ENCODE results near the gene STAC3. TPM values are rescaled to one million over a fixed set of nuclear protein-coding genes. Genes with fewer than 3 reads are reported as not detected.

Gene STAC3
- total RNA-seq, 1 donor from 2014 or later, result 5.5 TPM

GRCh38 chr12:57226588-57227314, 24.2 kb downstream of the STAC3 start:
- H3K27ac Mint-ChIP-seq, result no peak overlapping the region
- peaks cover 45% of the 10 kb centered on the region for H3K27me3 Mint-ChIP-seq
- no peaks in the 10 kb centered on the region for H3K9me3 Mint-ChIP-seq
- peaks cover 56% of the 10 kb centered on the region for H3K4me1 Mint-ChIP-seq
- peak overlapping the region; percentile 53 for H3K4me3 Mint-ChIP-seq
- no peak for DNase-seq
- peaks cover 20% of the 10 kb centered on the region for H3K36me3 Mint-ChIP-seq (ENCODE audit: low read depth)
- intact Hi-C loops (cut with micrococcal nuclease), result loop anchor here (1.0 kb wide), 1 partner anchor 7 kb away; no protein-coding TSS in a partner anchor

- Mint-ChIP-seq H3K4me3 (peak overlapping the region; percentile 50), H3K36me3 (ENCODE audit: low read depth) (peaks cover 14% of the 10 kb centered on the region), H3K9me3 (no peaks in the 10 kb centered on the region), H3K27ac (peak overlapping the region; percentile 40), H3K4me1 (peaks cover 60% of the 10 kb centered on the region), H3K27me3 (peaks cover 55% of the 10 kb centered on the region)
- no peak for DNase-seq
- intact Hi-C loops (cut with micrococcal nuclease), result loop anchor here (2.0 kb wide), 1 partner anchor 13 kb away; no protein-coding TSS in a partner anchor
Observed at GRCh38 chr12:57225680-57226210, 25.2 kb downstream of the STAC3 start.

- H3K9me3 Mint-ChIP-seq, result no peaks in the 10 kb centered on the region
- peak; percentile 91 for DNase-seq
- intact Hi-C loops (cut with micrococcal nuclease), result loop anchor here (2.0 kb wide), 1 partner anchor 14 kb away; no protein-coding TSS in a partner anchor
- H3K27ac Mint-ChIP-seq, result peak overlapping the region; percentile 59
- peaks cover 58% of the 10 kb centered on the region for H3K27me3 Mint-ChIP-seq
- H3K4me3 Mint-ChIP-seq, result peak overlapping the region; percentile 60
- peaks cover 8% of the 10 kb centered on the region for H3K36me3 Mint-ChIP-seq (ENCODE audit: low read depth)
- peaks cover 57% of the 10 kb centered on the region for H3K4me1 Mint-ChIP-seq
Observed at GRCh38 chr12:57224973-57225679, 25.9 kb downstream of the STAC3 start.

GRCh38 chr12:57224278-57224972, 26.6 kb downstream of the STAC3 start:
- DNase-seq, result no peak
- peaks cover 2% of the 10 kb centered on the region for H3K36me3 Mint-ChIP-seq (ENCODE audit: low read depth)
- no peak overlapping the region for H3K4me3 Mint-ChIP-seq
- H3K27me3 Mint-ChIP-seq, result peaks cover 63% of the 10 kb centered on the region
- no peaks in the 10 kb centered on the region for H3K9me3 Mint-ChIP-seq
- H3K27ac Mint-ChIP-seq, result no peak overlapping the region
- peaks cover 53% of the 10 kb centered on the region for H3K4me1 Mint-ChIP-seq
- intact Hi-C loops (cut with micrococcal nuclease), result loop anchor here (2.0 kb wide), 1 partner anchor 14 kb away; no protein-coding TSS in a partner anchor

GRCh38 chr12:57223191-57224165, 27.5 kb downstream of the STAC3 start:
- Mint-ChIP-seq H3K27ac (no peak overlapping the region), H3K4me1 (peaks cover 46% of the 10 kb centered on the region)

GRCh38 chr12:57222286-57223190, 28.4 kb downstream of the STAC3 start:
- H3K27ac Mint-ChIP-seq, result no peak overlapping the region
- DNase-seq, result no peak
- intact Hi-C loops (cut with micrococcal nuclease), result no loop called here
- no peak overlapping the region for H3K4me3 Mint-ChIP-seq
- peaks cover 2% of the 10 kb centered on the region for H3K36me3 Mint-ChIP-seq (ENCODE audit: low read depth)
- no peaks in the 10 kb centered on the region for H3K9me3 Mint-ChIP-seq
- H3K27me3 Mint-ChIP-seq, result peaks cover 79% of the 10 kb centered on the region
- peaks cover 43% of the 10 kb centered on the region for H3K4me1 Mint-ChIP-seq

More at GRCh38 chr12:57223191-57224165, 27.5 kb downstream of the STAC3 start:
- H3K9me3 Mint-ChIP-seq, result no peaks in the 10 kb centered on the region
- peaks cover 2% of the 10 kb centered on the region for H3K36me3 Mint-ChIP-seq (ENCODE audit: low read depth)
- H3K27me3 Mint-ChIP-seq, result peaks cover 73% of the 10 kb centered on the region
- no peak for DNase-seq
- H3K4me3 Mint-ChIP-seq, result no peak overlapping the region
- intact Hi-C loops (cut with micrococcal nuclease), result loop anchor here (2.0 kb wide), 1 partner anchor 15 kb away; no protein-coding TSS in a partner anchor

- Mint-ChIP-seq H3K4me1 (peaks cover 39% of the 10 kb centered on the region), H3K27me3 (peaks cover 78% of the 10 kb centered on the region), H3K27ac (no peak overlapping the region), H3K4me3 (no peak overlapping the region), H3K9me3 (no peaks in the 10 kb centered on the region), H3K36me3 (ENCODE audit: low read depth) (peaks cover 2% of the 10 kb centered on the region)
- DNase-seq, result peak; percentile 69
- intact Hi-C loops (cut with micrococcal nuclease), result no loop called here
Observed at GRCh38 chr12:57221169-57221917, 29.6 kb downstream of the STAC3 start.

GRCh38 chr12:57220770-57221168, 30.2 kb downstream of the STAC3 start:
- peaks cover 36% of the 10 kb centered on the region for H3K4me1 Mint-ChIP-seq
- intact Hi-C loops (cut with micrococcal nuclease), result no loop called here

GRCh38 chr12:57219993-57220754, 30.8 kb downstream of the STAC3 start:
- Mint-ChIP-seq H3K4me3 (no peak overlapping the region), H3K27me3 (peaks cover 77% of the 10 kb centered on the region), H3K27ac (no peak overlapping the region), H3K9me3 (no peaks in the 10 kb centered on the region), H3K4me1 (peaks cover 38% of the 10 kb centered on the region), H3K36me3 (ENCODE audit: low read depth) (peaks cover 2% of the 10 kb centered on the region)
- no peak for DNase-seq
- intact Hi-C loops (cut with micrococcal nuclease), result loop anchor here (1.0 kb wide), 1 partner anchor 7 kb away; no protein-coding TSS in a partner anchor

More at GRCh38 chr12:57220770-57221168, 30.2 kb downstream of the STAC3 start:
- Mint-ChIP-seq H3K27ac (no peak overlapping the region), H3K27me3 (peaks cover 74% of the 10 kb centered on the region), H3K4me3 (no peak overlapping the region), H3K9me3 (no peaks in the 10 kb centered on the region), H3K36me3 (ENCODE audit: low read depth) (peaks cover 2% of the 10 kb centered on the region)
- no peak for DNase-seq

- Mint-ChIP-seq H3K4me3 (no peak overlapping the region), H3K4me1 (peaks cover 37% of the 10 kb centered on the region), H3K9me3 (no peaks in the 10 kb centered on the region), H3K27me3 (peaks cover 82% of the 10 kb centered on the region), H3K27ac (no peak overlapping the region), H3K36me3 (ENCODE audit: low read depth) (peaks cover 2% of the 10 kb centered on the region)
- intact Hi-C loops (cut with micrococcal nuclease), result loop anchor here (1.0 kb wide), 1 partner anchor 8 kb away; no protein-coding TSS in a partner anchor
- DNase-seq, result no peak
Observed at GRCh38 chr12:57219205-57219992, 31.6 kb downstream of the STAC3 start.
